ENCODE data around the gene STARD3NL. TPM values are rescaled to one million over a fixed set of nuclear protein-coding genes. Genes with fewer than 3 reads are reported as not detected.

STARD3NL gene
- total RNA-seq, 1 donor from 2014 or later, result 158 TPM

GRCh38 chr7:38274486-38274885, 96.4 kb downstream of the STARD3NL start:
- no peak for TF ChIP-seq CTCF (IDR thresholded peaks at IDR 0.05; ENCODE audit: partially characterized antibody, unreplicated experiment)
- H3K4me1 Mint-ChIP-seq (ENCODE audit: low read depth, unreplicated experiment), result no peaks in the 10 kb centered on the region

GRCh38 chr7:38274927-38275620, 97.0 kb downstream of the STARD3NL start:
- Mint-ChIP-seq H3K27me3 (ENCODE audit: unreplicated experiment) (no peaks in the 10 kb centered on the region), H3K27ac (ENCODE audit: unreplicated experiment) (no peak overlapping the region), H3K4me3 (ENCODE audit: unreplicated experiment) (no peak overlapping the region), H3K4me1 (ENCODE audit: low read depth, unreplicated experiment) (no peaks in the 10 kb centered on the region), H3K36me3 (ENCODE audit: unreplicated experiment) (no peaks in the 10 kb centered on the region), H3K9me3 (ENCODE audit: unreplicated experiment) (no peaks in the 10 kb centered on the region)
- no peak for TF ChIP-seq CTCF (IDR thresholded peaks at IDR 0.05; ENCODE audit: partially characterized antibody, unreplicated experiment)
- DNase-seq, result no peak

More at GRCh38 chr7:38274486-38274885, 96.4 kb downstream of the STARD3NL start:
- DNase-seq, result no peak
- Mint-ChIP-seq H3K27ac (ENCODE audit: unreplicated experiment) (no peak overlapping the region), H3K36me3 (ENCODE audit: unreplicated experiment) (no peaks in the 10 kb centered on the region), H3K4me3 (ENCODE audit: unreplicated experiment) (no peak overlapping the region), H3K27me3 (ENCODE audit: unreplicated experiment) (no peaks in the 10 kb centered on the region), H3K9me3 (ENCODE audit: unreplicated experiment) (no peaks in the 10 kb centered on the region)

GRCh38 chr7:38276096-38276877, 98.2 kb downstream of the STARD3NL start:
- Mint-ChIP-seq H3K27me3 (ENCODE audit: unreplicated experiment) (no peaks in the 10 kb centered on the region), H3K4me3 (ENCODE audit: unreplicated experiment) (no peak overlapping the region), H3K27ac (ENCODE audit: unreplicated experiment) (no peak overlapping the region), H3K4me1 (ENCODE audit: low read depth, unreplicated experiment) (no peaks in the 10 kb centered on the region), H3K9me3 (ENCODE audit: unreplicated experiment) (no peaks in the 10 kb centered on the region), H3K36me3 (ENCODE audit: unreplicated experiment) (no peaks in the 10 kb centered on the region)
- no peak for DNase-seq
- no peak for TF ChIP-seq CTCF (IDR thresholded peaks at IDR 0.05; ENCODE audit: partially characterized antibody, unreplicated experiment)

GRCh38 chr7:38280000-38280399, 102.0 kb downstream of the STARD3NL start:
- no peak for DNase-seq
- Mint-ChIP-seq H3K27ac (ENCODE audit: unreplicated experiment) (no peak overlapping the region), H3K36me3 (ENCODE audit: unreplicated experiment) (no peaks in the 10 kb centered on the region), H3K27me3 (ENCODE audit: unreplicated experiment) (no peaks in the 10 kb centered on the region), H3K4me3 (ENCODE audit: unreplicated experiment) (no peak overlapping the region), H3K4me1 (ENCODE audit: low read depth, unreplicated experiment) (no peaks in the 10 kb centered on the region), H3K9me3 (ENCODE audit: unreplicated experiment) (no peaks in the 10 kb centered on the region)
- TF ChIP-seq CTCF (IDR thresholded peaks at IDR 0.05; ENCODE audit: partially characterized antibody, unreplicated experiment), result no peak

Measured in glutamatergic neuron (in vitro differentiated cells).